Measurements from ENCODE around the gene XRRA1.
"Not testable (repeated sequence)": the region's sequence is repeated elsewhere in the genome, so short reads cannot be mapped to it uniquely, and the experiment has no call there.

Gene XRRA1

DNA sequence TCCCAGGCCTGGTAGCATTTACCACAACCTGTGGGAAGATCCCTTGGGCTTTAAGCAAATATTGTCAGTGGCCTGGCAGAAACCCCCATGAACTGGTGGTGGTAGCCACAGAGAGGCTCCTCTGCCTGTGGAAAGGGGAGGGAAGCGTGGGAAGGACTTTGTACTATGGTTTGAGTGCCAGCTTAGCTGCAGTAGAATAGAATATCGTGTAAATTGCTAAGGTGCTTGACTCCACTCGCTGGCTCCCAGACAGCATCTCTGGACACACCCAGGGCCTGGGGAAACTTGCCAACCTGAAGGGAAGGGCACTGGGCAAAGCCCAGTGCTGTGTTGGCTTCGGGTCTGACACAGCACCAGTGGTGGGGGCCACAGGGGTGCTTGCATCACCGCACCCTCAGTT lies 52.6 kb downstream of the XRRA1 start:
- DNase-seq (ENCODE audit: low read depth), result no peak

DNA sequence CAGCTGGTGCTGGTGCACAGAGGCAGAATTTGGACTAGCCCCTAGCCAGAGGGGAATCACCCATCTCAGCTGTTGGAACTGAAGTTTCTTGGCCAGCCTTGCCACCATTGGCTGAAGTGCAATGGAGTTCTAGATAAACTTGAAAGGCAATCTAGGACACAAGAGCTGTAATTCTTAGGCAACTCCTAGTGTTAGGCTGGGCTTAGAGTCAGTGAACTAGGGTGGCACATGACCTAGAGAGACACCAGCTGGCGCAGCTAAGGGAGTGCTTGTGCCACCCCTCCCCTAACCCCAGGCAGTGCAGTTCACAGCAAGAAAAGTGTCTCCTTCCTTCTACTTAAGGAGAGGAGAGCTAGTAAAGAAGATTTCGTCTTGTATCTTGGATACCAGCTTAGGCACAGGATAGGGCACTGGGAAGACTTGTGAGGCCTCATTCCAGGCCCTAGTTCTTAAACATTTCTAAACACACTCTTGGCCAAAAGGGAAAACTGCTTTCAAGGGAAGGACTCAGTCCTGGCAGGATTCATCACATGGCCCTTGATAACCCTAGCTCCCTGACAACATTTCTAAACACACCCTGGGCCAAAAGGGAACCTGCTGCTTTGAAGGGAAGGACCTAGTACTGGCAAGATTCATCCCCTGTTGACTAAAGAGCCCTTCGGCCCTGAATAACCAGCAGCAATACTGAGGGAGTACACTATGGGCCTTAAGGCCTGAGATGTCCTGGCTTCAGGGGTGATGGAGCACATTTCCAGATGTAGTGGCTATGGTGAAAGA lies 53.4 kb downstream of the XRRA1 start:
- DNase-seq (ENCODE audit: low read depth), result no peak

DNA sequence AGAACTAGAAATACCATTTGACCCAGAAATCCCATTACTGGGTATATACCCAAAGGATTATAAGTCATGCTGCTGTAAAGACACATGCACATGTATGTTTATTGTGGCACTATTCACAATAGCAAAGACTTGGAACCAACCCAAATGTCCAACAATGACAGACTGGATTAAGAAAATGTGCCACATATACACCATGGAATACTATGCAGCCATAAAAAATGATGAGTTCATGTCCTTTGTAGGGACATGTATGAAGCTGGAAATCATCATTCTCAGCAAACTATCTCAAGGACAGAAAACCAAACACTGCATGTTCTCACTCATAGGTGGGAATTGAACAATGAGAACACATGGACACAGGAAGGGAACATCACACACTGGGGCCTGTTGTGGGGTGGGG lies 55.9 kb downstream of the XRRA1 start:
- DNase-seq (ENCODE audit: low read depth), result not testable (repeated sequence)

DNA sequence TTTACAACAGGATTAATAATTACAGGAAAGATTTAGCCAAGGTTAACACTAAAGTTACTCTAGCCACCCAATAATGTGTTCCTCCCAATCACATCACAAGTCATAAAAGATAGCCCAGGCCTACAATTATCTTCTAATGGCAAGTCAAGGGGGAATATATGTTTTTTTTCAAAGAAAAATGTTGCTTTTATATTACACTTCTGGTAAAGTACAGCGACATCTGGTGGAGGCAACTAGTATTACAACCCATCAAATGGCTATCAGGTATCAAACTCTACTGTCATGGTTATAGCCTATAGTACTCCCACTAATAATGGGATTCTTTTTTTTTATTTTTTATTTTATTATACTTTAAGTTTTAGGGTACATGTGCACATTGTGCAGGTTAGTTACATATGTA lies 71.8 kb downstream of the XRRA1 start:
- DNase-seq (ENCODE audit: low read depth), result no peak

DNA sequence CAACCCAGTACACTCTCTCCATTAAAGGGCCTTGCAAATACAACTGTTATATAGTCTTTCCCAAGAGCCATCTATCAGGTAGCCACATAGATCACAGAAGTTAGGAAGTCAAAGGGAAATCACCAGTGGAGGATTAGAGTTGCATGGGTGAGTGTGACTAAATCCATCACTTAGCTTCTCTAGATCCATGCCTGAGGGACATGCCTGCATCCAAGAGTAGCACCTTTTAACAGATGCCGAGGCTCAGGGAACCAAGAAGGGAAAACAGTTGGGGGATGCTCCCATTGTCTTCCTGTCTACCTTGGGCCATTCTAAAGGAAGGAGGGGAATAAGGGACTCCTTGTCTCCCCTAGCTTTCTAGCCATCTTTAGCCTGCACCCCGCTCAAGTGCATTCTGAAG lies 77.9 kb downstream of the XRRA1 start:
- DNase-seq (ENCODE audit: low read depth), result no peak

DNA sequence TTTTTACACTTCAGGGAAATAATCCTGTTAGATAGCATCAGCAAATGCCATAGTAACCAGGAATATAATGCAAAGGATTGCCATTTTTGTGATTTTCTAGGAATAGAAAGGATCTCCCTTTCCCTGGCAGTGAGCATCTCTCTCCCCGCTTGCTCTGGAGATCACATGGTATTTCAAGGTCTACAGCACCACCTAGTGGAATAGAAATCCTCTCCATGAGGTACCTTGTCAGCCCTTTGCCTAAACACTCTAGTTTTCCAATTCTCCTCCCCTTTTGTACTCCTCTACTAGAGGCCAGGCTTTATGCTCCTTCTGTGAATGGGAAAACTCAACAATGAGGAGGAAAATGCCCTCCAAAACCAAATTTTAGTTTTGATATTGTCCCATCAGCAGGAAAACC lies 78.4 kb downstream of the XRRA1 start:
- no peak for DNase-seq (ENCODE audit: low read depth)

DNA sequence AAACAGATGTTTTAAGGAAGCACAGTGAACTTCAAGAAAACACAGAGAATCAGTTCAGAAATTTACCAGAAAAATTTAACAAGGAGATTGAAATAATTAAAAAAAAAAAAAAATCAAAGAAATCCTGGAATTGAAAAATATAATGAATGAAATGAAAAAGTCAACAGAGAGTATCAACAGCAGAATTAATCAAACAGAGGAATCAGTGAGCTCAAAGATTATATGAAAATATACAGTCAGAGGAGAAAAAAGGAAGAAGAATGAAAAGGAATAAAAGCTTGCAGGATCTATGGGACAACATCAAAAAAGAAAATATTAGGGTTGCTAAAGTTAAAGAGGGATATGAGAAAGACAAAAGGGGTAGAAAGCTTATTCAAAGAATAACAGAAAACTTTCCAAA lies 82.3 kb downstream of the XRRA1 start:
- no peak for DNase-seq (ENCODE audit: low read depth)

DNA sequence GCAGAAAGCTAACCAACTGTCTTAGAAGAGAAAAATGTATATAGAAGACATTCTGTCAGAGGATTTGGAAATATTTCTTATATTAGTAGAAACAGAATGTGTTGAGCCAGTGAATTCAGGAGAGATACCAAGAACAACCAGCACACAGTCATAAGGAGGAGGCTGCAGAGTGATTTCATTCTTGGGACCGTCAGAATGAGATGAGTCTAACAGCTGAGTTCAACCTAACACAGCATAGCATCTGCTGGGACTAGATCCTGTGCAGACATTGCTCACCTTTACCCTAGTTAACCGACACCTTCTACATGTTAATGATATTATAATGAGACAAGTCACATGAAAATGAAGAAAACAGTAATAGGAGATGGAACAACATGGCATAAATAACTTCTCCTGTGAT lies 85.5 kb downstream of the XRRA1 start:
- no peak for DNase-seq (ENCODE audit: low read depth)

DNA sequence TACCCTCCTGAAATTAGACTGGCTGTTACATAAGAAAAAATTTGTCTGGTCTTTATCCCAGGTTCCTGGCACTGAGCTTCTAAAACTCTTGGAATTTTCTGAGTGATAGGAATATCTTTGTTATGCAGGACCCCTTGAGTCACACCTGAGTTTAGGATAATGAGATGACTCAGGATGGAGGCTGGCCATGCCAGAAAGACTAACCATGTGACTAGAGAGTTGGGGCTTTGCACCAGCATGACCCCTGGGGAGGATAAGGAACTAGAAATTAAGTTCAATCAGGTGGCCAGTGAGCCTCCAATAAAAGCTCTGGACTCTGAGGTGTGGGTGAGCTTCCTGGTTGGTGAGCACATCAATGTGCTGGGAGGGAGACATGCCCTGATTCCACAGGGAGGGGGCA lies 88.1 kb downstream of the XRRA1 start:
- no peak for DNase-seq (ENCODE audit: low read depth)

DNA sequence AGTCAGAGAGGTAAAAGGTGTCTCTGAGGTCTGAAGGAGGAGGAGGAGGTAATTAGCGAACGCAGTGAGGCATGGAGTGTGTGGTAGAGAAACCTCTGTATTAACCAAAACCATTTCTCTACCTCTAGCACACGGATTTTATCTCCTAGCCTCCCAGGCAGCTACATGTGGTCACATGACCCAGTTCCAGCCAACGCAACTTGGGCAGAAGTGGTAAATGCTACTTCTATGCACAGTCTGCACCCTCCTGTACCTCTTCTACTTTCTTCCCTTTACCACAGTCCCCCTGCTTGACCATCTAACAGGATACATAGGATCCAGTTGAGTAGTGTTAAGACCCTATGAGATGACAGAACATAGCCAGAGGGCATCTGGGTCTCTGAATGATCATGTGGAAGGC lies 95.7 kb downstream of the XRRA1 start:
- no peak for DNase-seq (ENCODE audit: low read depth)

DNA sequence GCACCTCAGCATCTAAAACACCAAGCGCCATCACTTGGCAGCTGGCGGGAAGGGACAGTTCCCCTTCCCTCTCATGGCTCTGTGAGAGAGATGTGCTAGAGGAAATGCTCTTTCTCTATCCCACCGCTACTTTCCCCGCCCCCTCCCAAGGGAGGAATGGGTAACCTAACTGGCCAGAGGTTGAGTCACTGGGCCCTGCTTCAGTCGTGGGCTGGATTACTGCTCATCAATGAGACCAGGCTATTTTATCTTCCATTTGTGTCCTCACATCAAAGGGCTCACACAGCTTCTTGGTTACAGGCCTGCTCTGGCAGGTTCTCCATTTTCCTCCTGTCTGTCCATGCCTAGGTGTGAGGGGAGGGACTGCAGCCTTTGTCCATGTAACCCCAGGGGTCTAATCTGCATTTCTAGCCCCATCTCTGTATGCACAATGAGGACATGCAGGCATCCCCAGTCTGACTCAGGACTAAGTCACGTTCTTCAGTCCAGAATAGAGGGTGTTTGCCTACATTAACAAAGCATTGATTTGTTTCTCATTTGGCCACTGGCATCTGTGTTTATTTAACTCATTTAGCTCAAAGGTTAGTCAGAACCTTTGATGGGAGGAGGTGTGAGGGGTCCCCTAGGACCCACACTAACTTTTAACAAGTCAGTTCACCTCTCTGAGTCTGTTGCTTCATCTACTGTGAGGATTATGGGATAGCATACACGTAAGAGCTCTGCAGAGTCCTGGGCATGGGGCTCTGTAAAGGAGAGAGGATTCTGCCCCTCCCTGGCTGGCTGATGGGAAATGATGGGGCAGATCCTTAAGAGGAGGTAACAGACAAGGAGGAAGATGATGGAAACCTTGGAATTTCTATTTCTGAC lies 99.1 kb downstream of the XRRA1 start:
- no peak for DNase-seq (ENCODE audit: low read depth)

DNA sequence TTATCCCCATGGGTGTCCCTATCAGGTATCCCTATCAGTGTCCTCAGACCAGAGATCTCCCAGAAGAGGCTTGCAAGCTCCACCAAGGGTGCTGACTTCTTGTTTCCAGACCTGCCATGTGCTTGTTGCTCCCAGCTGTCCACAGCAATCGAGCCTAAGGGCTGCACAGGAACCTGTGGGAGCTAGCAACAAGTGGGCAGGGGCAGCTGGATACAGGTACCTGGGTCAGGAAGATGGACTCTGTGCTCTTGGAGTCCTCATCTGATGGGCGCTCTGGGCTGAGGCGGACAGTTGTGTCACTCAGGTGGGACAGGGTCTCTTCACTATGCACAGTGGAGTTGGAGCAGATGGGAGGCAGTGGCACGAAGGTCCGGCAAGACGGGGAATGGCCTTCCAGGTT lies 101.0 kb downstream of the XRRA1 start:
- DNase-seq (ENCODE audit: low read depth), result no peak

DNA sequence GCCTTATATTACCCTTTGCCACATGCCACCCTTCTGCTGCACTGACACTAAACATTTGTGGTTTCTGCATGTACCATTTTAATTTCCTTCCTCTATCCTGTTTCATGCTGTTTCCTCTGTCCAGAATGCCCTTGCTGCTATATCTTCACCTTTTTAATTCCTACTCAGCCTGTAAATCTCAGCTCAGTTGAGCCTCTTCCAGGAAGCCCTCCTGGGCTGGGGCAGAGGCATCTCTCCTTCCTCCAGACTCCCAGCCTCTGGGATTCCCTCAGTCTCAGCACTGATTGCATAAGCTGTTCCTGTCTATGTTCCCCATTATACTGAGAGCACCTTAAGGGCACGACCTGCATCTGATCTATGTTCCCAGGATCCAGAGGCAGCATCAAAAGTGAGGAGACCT lies 101.5 kb downstream of the XRRA1 start:
- DNase-seq (ENCODE audit: low read depth), result no peak

DNA sequence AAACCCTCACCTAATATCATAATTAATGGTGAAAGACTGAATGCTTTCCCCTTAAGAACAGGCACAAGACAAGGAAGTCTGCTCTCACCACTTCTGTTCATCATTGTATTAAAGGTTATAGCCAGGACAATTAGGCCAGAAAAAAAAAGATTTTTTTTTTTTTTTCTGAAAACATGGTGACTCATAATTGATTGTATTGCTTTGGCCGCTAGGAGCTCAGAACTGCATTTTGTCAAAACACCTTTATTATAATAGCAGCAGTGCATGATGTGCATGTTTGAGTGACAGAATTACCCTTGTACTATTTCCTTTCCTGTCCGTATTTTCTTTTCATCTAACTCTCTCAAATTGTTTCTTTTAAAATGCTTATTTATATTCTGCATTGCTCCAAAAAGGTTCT lies 102.1 kb downstream of the XRRA1 start:
- no peak for DNase-seq (ENCODE audit: low read depth)

DNA sequence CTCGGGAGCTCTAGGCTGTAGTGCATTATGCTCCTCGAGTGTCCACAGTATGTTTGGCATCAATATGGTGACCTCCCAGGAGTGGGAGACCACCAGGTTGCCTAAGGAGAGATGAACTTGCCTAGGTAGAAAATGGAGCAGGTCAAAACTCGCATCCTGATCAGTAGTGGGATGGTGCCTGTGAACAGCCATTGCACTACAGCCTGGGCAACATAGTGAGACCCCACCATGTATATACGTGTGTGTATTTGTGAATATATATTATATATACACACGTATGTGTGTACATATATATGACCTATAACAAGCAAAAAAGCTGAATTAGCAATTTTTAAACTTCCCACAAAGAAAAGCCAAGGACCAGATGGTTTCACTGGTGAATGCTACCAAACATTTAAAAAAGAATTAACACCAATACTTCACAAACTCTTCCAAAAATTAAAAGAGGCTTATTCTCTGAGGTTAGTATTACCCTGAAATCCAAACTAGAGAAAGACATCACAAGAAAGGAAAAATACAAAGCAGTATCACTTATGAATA lies 102.8 kb downstream of the XRRA1 start:
- DNase-seq (ENCODE audit: low read depth), result no peak

DNA sequence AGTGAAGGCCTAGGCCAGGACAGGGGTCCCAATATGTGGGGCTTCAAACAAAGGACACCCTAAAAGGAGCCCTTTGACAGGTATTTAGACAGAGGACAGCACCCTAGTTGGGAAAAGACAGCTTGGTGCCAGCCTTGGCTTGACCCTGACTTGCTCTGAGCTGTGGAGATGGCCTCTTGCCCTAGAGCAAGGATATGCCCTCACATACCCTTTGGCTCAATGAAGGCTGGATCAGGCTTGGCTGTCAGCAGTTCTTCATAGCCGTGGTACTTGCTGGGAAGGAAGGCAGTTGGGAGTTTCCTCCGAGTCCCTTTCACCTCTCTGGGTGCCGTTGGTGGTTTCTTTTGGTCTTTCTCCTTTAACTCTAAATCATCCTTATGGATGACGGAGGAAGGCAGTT lies 104.0 kb downstream of the XRRA1 start:
- DNase-seq (ENCODE audit: low read depth), result no peak

DNA sequence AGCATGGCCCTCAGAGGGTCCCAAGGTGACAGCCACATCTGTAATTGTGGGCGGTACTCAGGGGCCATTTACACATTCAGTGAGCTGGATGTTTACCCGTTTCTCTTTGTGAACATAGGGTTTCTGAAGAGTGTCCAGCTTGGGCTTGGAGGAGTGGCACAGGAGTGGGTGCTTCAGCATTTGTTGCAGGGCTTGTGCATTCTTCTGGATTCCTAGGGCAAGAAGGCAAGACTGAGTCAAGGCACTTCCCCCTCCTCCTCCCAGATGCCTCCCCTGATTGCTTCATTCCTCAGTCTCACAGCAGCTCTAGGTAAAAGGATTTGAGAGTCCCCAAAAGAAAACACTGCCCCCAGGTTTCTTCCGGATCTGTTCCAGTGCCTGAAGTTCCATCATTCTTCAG lies 104.8 kb downstream of the XRRA1 start:
- no peak for DNase-seq (ENCODE audit: low read depth)

DNA sequence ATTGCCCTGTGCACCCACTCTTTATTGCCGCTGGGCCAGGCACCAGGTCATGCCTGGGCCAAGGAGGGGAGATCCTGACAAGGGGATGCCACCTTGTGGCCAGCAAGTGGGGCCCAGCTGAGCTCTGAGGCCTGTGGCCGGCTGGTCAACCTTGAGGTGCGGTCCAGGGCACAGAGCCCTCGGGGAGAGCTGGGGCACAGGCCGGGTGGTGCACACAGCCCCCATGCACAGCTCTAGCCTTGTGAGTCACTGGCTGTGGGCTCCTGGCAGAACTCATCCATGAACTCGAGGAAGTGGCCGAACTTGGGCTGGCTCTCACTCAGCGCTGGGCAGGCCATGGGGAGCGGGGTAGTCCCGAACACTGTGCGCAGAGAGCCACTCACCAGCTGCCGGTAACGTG lies 105.9 kb downstream of the XRRA1 start:
- DNase-seq (ENCODE audit: low read depth), result no peak

DNA sequence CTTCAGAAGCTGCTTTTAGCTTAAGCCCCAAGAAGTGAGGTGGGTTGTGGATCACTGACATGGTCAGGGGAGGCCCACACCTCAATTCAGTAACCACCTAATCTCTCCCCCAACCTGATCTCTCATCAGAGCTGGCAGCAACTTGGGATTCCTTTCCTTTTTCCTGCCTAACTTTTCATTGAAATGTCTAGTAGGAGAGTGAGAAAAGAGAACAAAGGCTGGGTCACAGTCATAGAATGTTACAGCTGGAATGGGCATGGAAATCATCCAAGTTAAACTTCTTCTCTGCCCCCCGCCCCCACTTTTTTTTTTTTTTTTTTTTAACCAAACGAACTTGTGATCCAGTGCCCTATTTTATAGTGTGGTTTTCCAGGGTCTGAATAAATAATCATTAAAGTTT lies 108.4 kb downstream of the XRRA1 start:
- no peak for DNase-seq (ENCODE audit: low read depth)

DNA sequence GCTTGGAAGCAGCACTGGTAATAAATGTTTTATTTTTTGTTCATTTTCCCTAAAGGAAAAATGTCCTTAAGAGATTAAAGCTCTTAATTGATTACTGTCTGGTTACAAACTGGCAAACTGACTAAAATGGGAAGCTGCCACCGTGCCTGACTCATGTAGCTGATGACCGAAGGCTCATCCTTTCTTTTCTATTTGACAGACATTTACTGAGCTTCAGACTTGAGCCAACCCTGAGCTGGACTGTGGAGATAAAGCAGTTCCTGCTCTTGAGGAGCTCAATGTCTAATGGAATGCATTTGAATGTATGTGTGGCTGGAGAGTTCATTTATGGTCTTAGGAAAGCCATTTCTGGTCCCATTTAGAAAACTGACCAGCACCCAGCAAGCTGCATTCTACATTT lies 108.9 kb downstream of the XRRA1 start:
- DNase-seq (ENCODE audit: low read depth), result no peak

DNA sequence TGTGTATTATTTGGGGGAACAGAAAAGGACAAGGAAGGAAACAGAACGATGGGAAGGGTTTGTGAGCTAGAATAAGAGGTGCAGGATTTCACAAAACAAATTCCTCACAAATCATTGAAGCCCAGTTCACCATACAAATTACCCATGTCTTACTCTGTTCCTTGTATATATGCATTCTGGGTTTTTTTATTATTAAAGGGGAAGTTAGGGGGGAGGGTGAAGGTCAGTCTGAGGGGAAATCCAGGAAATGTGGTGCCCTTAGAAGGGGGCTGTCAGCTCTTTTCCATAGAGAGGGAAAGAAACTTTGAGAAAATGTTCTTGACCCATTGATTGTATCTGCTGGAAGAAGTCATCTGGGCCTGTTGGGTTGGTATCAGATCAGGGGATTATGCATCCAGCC lies 109.4 kb downstream of the XRRA1 start:
- DNase-seq (ENCODE audit: low read depth), result no peak

DNA sequence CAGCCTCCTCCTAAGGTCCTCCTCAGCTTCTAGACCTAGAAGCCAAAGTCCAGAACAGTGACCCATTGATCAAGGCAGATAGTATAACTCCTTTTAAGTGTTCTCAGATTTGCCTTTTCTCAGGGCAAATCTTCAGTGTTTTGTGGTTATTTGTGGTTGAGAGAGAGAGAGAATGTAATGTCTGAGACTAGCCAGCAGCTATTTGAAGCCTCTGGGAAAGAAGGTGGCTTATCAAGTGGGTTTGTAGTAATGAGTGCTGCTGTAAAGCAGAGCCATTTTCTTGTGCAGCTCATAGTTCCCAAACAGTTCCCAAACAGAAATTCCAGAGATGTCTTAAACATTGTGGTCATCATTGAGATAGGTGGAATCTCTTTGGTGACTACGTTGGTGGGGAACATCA lies 110.7 kb downstream of the XRRA1 start:
- no peak for DNase-seq (ENCODE audit: low read depth)

DNA sequence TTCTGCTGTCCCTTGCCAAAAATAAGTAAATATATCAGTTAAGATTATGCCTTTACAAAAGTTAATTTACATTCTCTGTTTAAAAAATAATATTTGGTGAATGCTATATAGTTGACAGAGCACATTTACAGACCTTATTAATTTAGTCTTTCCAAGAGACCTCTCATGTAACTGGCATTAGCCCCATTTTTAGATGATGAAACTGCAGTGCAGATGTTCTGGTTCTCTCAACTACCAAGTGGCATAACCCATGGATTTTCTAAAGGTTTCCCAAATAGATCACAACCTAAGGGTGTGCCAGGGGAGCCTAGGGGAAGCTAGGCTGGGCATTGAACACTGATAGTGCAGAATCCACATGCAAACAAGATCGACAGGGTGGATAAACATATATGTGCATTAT lies 111.7 kb downstream of the XRRA1 start:
- DNase-seq (ENCODE audit: low read depth), result no peak
